Anterior cingulate cortex (tissue), 58 donors: ENCODE data around the gene SF3B5.
"Not testable (repeated sequence)": the region's sequence is repeated elsewhere in the genome, so short reads cannot be mapped to it uniquely, and the experiment has no call there.

Source experiments
- DNase-seq, 58 donors: peaks; one replicate each; lab custom pipeline; 2025; lab: John Stamatoyannopoulos, UW

Gene SF3B5

DNA sequence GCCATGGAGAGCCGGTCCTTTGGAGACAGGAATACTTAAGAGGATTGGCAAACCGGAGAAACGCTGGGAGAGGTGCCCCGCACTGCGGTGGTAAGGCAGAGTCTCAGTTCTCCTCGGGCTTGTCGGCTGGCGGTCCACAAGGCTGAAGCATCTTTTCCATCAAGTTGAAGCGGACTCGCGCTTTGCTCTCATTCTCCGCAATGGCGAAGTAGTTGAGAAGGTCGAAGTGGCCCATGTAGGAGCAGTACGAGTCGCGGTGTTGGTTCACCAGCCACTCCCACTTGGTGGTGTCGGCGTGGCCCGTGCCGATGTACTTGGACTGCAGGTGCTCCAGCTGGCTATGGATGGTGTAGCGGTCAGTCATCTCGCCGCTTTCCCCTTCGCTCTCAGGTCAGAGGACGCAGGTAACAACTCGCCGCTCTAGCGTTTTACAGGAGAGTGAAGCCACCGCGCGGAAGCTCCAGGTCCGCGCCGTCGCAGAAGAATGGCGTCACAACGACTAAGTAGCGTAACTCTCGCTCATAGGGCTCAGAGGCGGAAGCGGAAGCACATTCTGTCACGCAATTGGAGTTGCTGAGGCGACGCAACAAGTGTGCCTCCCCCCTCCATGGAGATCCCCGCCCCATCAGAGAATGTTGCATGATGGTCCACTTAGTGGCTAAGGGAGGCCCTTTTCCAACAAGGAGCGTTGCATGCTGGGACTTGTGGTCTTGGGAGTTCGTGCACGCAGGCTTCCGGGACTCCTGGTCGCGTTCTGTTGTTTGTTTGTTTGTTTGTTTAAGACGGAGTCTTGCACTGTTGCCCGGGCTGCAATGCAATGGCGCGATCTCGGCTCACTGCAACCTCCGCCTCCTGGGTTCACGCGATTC is at the start of gene SF3B5:
Gene SF3B5 (minus strand): TSS at position 440 of the 869 bp plus-strand sequence. CDS start 76 bp downstream, at position 364.
- peak; percentile 71 to 99 (median 98) for DNase-seq

DNA sequence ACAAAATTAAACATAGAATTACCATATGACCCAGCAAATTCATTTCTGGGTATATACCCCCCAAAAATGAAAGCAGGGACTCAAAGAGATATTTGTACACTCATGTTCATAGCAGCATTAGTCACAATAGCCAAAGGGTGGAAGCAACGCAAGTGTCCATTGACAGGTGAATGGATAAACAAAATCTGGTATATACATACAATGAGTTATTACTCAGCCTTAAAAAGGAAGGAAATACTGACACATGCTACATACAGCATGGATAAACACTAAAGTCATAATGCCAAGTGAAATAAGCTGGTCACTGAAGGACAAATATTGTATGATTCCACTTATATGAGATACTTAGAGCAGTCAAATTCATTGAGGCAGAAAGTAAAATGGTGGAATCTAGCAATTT is 49.6 kb upstream of the SF3B5 start:
- DNase-seq: no peak

DNA sequence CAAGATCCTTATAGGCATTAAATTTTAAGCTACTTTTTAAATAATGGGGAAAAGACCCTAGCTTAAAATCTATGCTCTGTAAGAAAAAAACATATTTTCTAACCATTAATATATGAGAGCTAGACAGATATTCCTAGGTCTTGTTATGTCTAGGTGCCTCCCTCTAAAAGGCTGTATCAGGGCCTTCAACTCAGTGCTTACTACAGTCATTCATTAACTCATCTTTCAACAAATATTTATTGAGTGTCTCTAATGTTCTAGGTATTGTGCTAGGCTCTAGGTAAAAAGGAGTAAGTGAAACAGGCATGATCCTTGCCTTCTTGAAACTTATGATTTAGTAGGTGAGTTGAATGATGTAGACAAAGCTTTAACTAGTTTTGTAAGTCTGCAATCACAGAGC is 48.5 kb upstream of the SF3B5 start:
- no peak for DNase-seq

DNA sequence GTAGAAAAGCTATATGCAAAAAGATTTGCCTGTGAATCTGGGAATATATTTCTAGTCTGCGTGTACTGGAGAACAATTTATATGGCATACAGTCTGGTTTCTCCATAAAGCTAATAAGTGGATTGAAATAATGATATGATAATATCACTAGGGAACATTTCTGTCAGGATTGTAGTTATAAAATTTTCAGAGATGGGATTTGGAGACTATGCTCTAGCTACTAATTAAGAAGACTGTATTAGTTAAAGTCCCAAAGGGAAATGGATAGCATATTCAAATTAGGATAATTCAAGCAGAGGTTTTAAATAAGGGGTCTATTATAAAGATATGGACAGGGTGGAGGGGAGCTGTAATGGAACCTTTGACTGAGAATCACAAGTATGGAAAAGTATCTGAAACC is 47.7 kb upstream of the SF3B5 start:
- no peak for DNase-seq

DNA sequence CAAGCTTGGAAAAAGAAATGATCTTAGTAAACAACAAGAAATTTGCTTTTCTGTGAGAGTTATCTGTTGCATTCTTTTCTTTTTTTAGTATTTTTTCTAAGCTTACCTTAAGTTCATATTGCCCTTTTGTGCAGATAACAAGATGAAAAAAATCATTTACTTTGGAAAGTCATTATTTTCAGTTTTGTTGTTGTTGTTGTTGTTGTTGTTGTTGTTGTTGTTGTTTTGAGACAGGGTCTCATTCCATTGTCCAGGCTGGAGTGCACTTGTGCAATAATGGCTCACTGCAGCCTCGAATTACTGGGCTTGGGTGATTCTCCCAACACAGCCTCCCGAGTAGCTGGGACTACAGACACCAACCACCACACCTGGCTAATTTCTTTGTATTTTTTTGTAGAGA is 46.1 kb upstream of the SF3B5 start:
- DNase-seq: no peak

DNA sequence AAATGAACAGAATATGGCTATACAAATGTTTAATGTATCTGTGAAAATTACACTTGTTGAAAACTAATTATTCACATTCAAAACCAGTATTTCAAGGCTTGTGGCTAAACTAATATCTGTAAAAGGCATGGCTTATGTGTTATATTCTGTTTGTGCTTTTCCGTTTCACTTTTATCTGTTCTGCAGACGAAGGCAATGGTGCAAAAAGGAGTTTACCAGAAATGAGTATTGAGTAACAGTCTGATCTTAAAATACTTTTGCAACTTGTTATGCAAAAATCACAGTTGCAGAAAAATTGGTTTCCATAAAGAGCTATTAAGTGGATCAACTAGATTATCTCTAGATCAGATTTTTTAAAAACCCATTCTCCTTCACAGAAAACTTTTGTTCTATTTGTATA is 45.5 kb upstream of the SF3B5 start:
- DNase-seq: no peak

DNA sequence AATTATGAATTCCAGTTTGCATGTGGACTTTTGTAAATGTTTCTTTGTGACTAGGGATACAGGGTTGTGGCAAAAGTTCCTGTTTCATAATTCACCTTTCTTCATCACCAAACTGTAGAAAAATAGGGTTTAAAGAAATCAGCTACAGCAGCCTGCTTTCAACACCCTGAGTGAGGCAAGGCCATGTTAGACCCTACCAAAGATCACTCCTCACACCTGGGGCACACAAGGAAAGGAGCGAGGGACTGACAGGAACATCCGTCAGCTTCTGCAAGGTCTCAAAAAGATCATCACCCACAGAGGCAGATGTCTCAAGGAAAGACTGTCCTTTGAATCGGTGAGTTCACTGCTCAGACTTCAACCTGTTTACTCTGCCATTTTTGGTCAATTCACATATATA is 44.4 kb upstream of the SF3B5 start:
- no peak for DNase-seq

DNA sequence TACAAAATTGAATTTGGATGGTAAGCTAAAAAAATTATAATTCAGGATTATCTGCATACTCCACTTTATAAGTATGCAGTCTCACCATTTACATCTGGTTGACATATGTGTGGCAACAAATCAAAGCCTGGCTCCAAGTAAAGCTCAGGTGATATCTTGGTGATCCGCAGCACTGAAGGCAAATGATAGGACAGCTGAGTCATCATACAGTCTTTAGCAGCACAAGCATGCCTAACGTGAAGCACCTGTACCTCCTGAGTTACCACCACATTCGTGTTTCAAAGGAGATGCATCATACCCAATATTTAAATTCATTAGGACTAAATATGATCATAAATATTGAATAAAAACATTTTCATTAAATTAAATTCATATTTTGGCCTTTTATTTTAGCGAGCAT is 43.2 kb upstream of the SF3B5 start:
- no peak for DNase-seq

DNA sequence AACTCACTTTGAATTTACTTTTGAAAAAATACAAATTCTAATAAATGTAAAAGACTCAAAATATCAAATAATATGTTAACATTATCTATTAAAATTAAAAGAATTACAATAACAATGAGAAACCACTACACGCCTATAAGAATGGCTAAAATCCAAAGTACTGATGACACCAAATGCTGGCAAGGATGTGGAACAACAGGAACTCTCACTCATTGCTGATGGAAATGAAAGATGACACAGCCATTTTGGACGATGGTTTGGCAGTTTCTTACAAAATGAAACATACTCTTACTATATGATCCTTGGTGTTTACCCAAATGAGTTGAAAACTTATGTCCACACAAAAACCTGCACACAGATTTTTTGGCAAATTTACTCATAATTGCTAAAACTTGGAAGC is 39.4 kb upstream of the SF3B5 start:
- DNase-seq: no peak

DNA sequence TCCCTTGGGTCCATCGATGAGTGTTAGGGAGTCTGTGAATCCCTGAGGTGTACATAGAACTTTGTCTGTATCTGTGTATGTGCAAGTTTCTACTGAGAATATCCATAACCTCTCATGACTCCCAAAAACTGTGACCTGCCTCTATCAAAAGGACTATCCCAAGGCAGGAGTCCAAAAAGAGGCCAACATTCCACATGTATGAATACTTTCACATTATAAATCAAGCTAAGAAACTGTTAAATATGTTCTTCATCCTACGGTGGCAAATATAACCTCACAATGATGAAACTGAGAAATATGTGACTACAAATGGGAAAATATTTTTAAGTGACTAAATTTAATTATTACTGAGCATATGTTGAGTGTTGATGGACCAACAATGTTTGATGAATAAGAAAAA is 38.8 kb upstream of the SF3B5 start:
- DNase-seq: no peak

DNA sequence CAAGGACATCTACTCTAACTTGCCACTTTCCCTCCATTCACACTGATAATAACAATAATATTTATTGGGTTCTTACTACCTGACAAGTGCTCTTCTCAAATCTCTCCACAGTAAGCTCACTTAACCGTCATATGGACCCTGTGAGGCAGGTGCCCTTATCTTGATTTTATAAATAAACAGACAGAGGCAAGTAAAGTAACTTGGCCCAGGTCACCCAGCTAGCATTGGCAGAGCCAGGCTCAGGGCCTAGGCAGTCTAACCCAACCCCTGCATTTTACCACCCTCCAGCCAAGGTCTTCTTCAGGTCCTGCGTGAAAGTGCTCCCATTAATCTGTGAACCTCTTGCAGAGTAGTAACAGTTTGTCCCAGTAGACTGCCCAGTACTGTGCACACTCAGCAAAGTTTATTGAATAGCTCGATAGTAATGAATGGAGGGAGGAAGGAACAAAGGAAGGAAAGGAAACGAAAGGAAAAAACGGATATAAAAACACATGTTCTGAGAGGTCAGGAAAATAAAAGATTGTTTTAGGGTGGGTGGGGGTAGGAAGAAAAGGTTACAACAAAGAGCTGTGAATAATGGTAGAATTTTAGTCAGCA is 38.0 kb upstream of the SF3B5 start:
- DNase-seq: no peak

DNA sequence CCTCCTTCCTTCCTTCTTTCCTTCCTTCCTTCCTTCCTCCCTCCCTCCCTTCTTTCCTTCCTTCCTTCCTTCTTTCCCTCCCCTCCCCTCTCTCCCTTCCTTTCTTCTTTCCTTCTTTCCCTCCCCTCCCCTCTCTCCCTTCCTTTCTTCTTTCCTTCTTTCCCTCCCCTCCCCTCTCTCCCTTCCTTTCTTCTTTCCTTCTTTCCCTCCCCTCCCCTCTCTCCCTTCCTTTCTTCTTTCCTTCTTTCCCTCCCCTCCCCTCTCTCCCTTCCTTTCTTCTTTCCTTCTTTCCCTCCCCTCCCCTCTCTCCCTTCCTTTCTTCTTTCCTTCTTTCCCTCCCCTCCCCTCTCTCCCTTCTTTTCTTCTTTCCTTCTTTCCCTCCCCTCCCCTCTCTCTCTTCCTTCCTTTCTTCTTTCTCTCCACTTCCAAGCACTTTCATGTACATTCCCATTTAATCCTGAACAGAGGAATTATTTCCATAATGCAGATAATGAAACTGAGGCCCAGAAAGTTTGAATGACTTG is 36.9 kb upstream of the SF3B5 start:
- DNase-seq: not testable (repeated sequence)

DNA sequence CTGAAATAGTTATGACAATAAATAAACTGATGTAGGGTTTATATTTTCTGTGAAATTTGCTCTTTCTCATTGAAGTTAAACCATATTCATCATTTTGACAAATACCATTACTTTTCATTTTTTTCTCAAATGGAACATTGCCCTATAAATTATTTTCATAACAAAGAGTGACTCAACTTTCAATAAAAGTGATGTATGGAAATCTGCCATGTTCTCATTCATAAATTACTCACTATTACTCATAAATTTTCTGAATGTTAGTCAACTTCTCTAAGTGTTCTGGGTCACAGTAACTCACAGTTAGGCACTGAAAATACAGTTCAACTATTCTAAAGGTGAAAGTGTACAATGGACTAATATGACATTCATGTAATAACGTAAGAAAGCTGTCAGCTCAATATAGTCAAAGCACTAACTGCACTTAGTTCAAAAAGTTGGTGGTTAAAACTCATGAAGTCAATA is 35.9 kb upstream of the SF3B5 start:
- DNase-seq: no peak

DNA sequence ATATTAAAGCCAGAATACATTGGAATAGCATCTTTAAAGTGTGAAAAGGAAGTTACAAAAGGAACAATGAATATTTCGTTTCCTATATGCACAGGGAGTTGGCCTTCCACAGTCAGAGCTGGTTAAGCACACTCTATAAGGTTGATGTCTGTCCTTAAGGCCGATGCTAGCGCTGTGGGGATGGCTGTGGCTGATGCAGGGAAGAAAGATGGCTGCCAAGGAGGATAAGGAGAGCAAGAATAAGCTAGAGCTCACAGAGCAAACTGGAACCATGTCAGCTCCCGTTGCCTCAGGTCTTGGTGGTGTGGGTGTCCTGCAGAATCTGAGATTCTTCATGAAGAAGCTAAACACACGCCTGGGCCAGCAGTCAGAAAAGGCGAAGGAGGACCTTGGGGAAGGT is 34.1 kb upstream of the SF3B5 start:
- no peak for DNase-seq

DNA sequence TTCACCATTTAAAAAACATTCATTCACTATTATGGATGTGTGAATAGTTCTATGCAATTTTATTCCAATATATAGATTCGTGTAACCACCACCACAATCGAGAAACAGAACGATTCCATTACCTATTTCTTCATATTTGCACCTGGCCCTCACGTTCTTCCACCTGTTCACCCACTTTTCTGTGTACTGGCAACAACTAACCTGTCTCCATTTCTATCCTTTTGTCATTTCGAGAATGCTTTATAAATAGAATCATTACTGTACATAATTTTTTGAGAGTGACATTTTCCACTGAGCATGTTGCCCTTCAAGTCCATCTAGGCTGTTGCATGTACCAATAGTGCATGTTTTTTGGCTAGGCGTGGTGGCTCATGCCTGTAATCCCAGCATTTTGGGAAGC is 31.7 kb upstream of the SF3B5 start:
- no peak for DNase-seq

DNA sequence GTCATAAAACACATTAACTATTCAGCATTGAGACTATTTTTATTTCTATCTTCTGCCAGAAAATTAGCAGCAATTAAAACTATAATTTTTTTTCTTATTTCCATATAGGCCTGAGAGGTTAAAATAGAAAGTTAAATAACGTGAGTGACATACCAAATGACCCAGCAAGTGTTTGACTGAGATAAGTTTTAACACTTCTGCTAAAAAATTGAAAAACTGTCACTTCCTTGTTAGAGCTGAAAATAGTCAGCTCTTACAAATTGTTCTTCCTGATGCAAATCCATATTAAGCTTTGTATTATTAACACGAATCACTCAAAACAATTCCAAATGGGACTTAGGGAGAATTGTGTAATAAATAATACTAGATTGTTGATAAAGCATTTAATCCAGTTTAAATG is 28.5 kb upstream of the SF3B5 start:
- DNase-seq: no peak

DNA sequence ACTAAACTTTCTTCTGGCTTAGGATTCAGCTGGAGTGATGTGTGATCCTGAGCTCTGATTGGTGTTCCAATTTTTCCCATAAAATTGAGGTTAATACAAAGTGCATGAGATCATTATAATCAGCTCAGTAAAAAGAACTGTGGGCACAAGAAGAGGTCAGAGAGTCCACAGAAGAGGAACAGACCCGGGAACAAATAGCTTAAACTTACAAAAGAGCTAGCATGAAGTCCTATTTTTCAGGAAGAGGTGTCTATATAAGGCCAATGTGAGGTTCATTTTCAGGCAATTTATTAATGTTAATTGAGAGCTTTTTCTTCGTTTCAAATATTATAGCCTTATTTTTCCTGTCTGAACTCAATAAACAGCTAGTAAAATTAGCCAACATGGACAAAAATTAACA is 28.0 kb upstream of the SF3B5 start:
- DNase-seq: no peak

DNA sequence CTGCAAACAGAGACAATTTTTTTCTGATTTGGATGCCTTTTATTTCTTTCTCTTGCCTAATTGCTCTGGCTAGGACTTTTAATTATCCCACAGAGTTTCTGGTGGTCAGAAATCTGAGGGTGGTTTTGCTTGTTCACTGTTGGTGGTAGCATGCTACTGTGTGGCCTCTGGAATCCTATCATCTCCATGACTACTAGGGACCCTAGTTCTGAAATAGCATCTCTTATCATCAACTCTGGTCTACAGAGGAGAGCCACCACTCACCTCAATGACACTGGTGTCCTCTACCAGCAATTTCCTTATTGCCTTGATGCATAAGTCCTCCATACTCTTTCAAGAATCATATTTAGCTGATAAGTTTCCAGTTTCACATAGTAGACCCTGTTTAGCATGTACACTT is 27.5 kb upstream of the SF3B5 start:
- DNase-seq: no peak

DNA sequence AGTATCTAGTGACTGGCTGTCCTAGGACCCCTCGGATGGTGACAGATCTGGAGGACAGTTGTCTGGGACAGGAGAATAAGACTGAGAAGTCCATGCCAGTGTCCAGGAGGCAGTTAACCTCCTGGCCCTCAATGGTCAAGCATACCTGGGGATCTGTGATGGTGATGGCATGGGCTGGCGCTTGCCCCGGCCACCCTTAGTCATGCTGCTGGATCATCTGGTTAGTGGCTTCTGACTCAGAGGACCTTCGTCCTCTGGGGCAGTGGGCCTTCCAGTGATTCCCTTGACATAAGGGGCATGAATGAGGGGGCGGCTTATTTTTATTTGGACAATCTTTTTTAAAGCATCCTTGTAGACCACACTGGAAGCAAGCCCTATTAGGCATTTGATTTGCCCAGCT is 24.0 kb upstream of the SF3B5 start:
- DNase-seq: no peak

DNA sequence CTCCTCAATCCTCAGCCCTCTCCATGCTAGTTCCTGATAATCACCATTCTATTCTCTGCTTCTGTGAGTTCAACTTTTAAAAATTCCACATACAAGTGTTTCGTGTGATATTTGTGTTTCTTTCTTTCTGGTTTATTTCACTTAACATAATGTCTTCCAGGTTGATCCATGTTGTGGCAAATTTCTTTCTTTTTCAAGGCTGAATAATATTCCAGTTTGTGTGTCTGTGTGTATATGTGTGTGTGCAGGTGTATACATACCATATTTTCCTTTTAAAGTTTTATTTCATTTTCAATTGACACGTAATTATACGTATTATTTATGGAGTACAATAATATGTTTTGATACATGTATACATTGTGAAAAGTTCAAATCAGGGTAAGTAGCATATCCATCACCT is 19.8 kb upstream of the SF3B5 start:
- DNase-seq: no peak

DNA sequence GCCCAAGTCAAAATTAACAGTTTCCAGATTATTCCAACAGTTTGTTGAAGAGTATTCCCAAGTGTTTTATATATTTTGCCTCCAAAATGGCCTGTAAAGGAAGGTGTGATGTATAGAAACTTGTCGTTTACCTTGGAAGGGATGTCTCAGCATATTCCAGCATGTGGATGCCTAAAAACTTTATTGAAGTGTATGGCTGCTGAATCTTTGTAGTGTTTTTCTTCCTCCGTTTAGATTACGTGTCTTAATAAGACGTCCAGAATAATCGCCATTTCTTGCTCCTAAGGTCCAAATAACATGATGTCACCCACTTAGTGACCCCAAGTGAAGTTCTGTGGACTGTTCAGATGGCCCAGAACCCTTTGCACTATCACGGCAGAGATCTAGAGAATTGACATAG is 18.0 kb upstream of the SF3B5 start:
- DNase-seq: no peak

DNA sequence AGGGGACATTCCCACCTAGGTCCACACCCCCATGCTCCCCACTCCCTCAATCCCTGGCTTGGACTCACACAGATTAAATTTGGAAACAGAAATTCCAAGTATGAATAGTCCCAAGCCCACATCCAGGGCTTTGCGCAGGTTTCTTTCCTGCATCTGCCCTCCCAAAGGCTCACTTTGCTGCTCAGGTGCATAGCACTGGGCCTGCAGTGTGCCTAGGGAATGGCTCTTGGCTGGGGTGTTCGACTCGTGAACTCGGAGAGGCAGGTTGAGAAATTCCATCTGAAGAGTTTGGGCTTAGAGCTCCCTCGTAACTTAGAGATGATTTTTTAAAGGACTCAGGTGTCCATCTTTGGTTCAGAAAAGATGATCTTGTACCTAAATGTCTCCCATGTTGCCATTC is 14.8 kb upstream of the SF3B5 start:
- no peak for DNase-seq
